NK-92 treated with Interleukin-12 subunit alpha and Interleukin-12 subunit beta, amount 100 ng/mL, for 24 hours (cell line): ENCODE results near the gene SIRT3.
"Not testable (repeated sequence)": the region's sequence is repeated elsewhere in the genome, so short reads cannot be mapped to it uniquely, and the experiment has no call there.

Experiments
- DNase-seq: peaks from one replicate; lab custom pipeline; 2025; lab: John Stamatoyannopoulos, UW

SIRT3 gene

GRCh38 chr11:203056-203944 lies 32.8 kb downstream of the SIRT3 start:
- no peak for DNase-seq

- DNase-seq = no peak
Measured at GRCh38 chr11:202490-202889, 33.7 kb downstream of the SIRT3 start.

GRCh38 chr11:201966-202365 lies 34.2 kb downstream of the SIRT3 start:
- no peak for DNase-seq

- no peak for DNase-seq
Measured at GRCh38 chr11:200224-201003, 35.7 kb downstream of the SIRT3 start.

GRCh38 chr11:199782-200181 lies 36.4 kb downstream of the SIRT3 start:
- no peak for DNase-seq

- DNase-seq = no peak
Measured at GRCh38 chr11:199004-199581, 37.0 kb downstream of the SIRT3 start.

GRCh38 chr11:198236-198806 lies 37.8 kb downstream of the SIRT3 start:
- no peak for DNase-seq

GRCh38 chr11:197741-198235 lies 38.4 kb downstream of the SIRT3 start:
- DNase-seq = no peak

- DNase-seq = no peak
Measured at GRCh38 chr11:196786-197731, 39.1 kb downstream of the SIRT3 start.

GRCh38 chr11:193481-193880 lies 42.7 kb downstream of the SIRT3 start:
- DNase-seq = not testable (repeated sequence)

- not testable (repeated sequence) for DNase-seq
Measured at GRCh38 chr11:192674-193128, 43.4 kb downstream of the SIRT3 start, which contains the start of gene SCGB1C1. Gene SCGB1C1 (plus strand): TSS chr11:193078. CDS start chr11:193100, 22 bp downstream.

GRCh38 chr11:191490-192478 lies 44.4 kb downstream of the SIRT3 start:
- not testable (repeated sequence) for DNase-seq

- DNase-seq = not testable (repeated sequence)
Measured at GRCh38 chr11:190546-190945, 45.6 kb downstream of the SIRT3 start.

GRCh38 chr11:189843-190311 lies 46.3 kb downstream of the SIRT3 start:
- not testable (repeated sequence) for DNase-seq

GRCh38 chr11:189200-189783 lies 46.9 kb downstream of the SIRT3 start:
- DNase-seq = not testable (repeated sequence)

GRCh38 chr11:180242-180641 lies 55.9 kb downstream of the SIRT3 start:
- not testable (repeated sequence) for DNase-seq
